Lung (tissue), 12 donors: ENCODE results near the gene LDLRAD4. TPM values are rescaled to one million over a fixed set of nuclear protein-coding genes. Genes with fewer than 3 reads are reported as not detected.

Source experiments
- ATAC-seq: fragments of 200-7000 bp; cut with Tn5 transposase; one replicate; pipeline ENCODE4 v1.9.1; 2020; ENCODE audit warnings: moderate number of reproducible peaks; ENCODE audit not compliant: insufficient read depth, low FRiP score
- DNase-seq, 3 donors: peaks; one replicate each; pipeline ENCODE4 v3.0.0-alpha.2; 2013 to 2017
- H3K27ac ChIP-seq, 2 donors: one replicate each; pipeline ENCODE4 v1.5.1; 2013; ENCODE audit warnings: mild to moderate bottlenecking in 2 of 2, moderate library complexity in 2 of 2, control low read depth in 1 of 2, inconsistent platforms in 1 of 2, low read depth in 1 of 2, low read length in 1 of 2
- H3K27me3 ChIP-seq, 3 donors: one replicate each; pipeline ENCODE4 v1.5.1; 2013; ENCODE audit warnings: low read length in 2 of 3; ENCODE audit not compliant: control insufficient read depth in 3 of 3, insufficient read depth in 3 of 3
- H3K36me3 ChIP-seq, 4 donors: one replicate each; pipeline ENCODE4 v1.5.1; 2013; ENCODE audit warnings: low read length in 4 of 4, mild to moderate bottlenecking in 1 of 4, moderate library complexity in 1 of 4; ENCODE audit not compliant: control insufficient read depth in 4 of 4, insufficient read depth in 4 of 4
- H3K4me1 ChIP-seq, 5 donors: one replicate each; pipeline ENCODE4 v1.5.1; 2013; ENCODE audit warnings: low read length in 5 of 5, mild to moderate bottlenecking in 2 of 5, moderate library complexity in 1 of 5; ENCODE audit not compliant: control insufficient read depth in 5 of 5, insufficient read depth in 5 of 5
- H3K4me3 ChIP-seq: one replicate; pipeline ENCODE4 v1.5.1; 2013; ENCODE audit warnings: mild to moderate bottlenecking, control low read depth, moderate library complexity
- H3K9ac ChIP-seq, 2 donors: one replicate each; pipeline ENCODE4 v1.5.1; 2013; ENCODE audit warnings: low read length in 2 of 2, control low read depth in 1 of 2; ENCODE audit not compliant: insufficient read depth in 1 of 2
- H3K9me3 ChIP-seq, 4 donors: one replicate each; pipeline ENCODE4 v1.5.1; 2013; ENCODE audit warnings: low read length in 3 of 4, mild to moderate bottlenecking in 1 of 4, moderate library complexity in 1 of 4; ENCODE audit not compliant: control insufficient read depth in 4 of 4, insufficient read depth in 3 of 4
- WGBS, 2 donors: extraction: QIAGEN DNeasy Blood & Tissue Kit; methylation state at CpG; one replicate each; pipeline ENCODE4 v1.1.7; 2013; 5-methylcytosine and 5-hydroxymethylcytosine counted together
- polyA plus RNA-seq, 2 donors: library from polyadenylated mRNA; stranded (reverse); fragments of 200-250 nt; gene quantifications; one replicate each; pipeline ENCODE4 v1.2.1, GENCODE V29; 2013
- total RNA-seq, 2 donors: library from RNA; depleted of rRNA in 1 of 2; stranded (reverse); fragments of >200 nt in 1 of 2; gene quantifications; one replicate each; pipeline ENCODE4 v1.2.1, GENCODE V29; 2014 to 2021
- TF ChIP-seq, protein P1 (sequence below): IDR thresholded peaks from 2 replicates; pipeline ENCODE4 v1.5.1; 2012; ENCODE audit warnings: mild to moderate bottlenecking; ENCODE audit errors: control extremely low read depth, extremely low read depth
- donor health status: control.
- donor health status: control.
- donor health status: Bipolar disorder and iron deficiency.
- donor health status: healthy.
- donor health status: DM: yes; HTN: yes; CAD: no.

The LDLRAD4 gene
- total and polyA plus RNA-seq, 4 donors: 3.2 to 62.4 (median 19.9) TPM

DNA sequence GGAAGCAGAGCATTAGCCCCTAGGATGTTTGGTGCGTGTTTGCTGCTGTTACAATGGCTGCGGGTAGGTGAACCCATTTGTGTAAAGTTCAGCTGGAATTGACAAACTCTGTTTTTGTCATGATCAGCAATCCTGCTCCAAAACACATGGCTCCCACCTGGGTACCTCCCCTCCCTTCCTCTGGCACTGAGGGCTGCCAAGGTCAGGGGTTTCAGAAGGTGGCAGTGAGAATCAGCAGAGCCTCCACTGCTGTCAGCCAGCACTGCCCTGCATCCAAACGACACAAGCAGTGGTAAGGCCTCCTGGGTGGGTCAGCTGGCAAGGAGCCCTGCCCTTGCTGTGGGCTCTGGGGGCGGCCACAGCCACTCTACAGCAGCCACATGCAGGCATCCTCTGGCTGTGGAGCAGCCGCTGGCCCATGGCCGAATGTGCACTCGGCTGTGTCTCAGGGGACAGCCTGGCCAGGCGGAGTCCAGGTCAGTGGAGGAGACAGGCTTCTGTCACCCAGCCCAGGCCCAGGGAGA, 32.8 kb upstream of the LDLRAD4 start:
- TF ChIP-seq, protein P1, sequence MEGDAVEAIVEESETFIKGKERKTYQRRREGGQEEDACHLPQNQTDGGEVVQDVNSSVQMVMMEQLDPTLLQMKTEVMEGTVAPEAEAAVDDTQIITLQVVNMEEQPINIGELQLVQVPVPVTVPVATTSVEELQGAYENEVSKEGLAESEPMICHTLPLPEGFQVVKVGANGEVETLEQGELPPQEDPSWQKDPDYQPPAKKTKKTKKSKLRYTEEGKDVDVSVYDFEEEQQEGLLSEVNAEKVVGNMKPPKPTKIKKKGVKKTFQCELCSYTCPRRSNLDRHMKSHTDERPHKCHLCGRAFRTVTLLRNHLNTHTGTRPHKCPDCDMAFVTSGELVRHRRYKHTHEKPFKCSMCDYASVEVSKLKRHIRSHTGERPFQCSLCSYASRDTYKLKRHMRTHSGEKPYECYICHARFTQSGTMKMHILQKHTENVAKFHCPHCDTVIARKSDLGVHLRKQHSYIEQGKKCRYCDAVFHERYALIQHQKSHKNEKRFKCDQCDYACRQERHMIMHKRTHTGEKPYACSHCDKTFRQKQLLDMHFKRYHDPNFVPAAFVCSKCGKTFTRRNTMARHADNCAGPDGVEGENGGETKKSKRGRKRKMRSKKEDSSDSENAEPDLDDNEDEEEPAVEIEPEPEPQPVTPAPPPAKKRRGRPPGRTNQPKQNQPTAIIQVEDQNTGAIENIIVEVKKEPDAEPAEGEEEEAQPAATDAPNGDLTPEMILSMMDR: no peak
- Histone ChIP-seq H3K9ac (no peak overlapping the region), H3K4me3 (no peak overlapping the region), H3K36me3 (no peaks in the 10 kb centered on the region), H3K27ac (no peak overlapping the region), H3K4me1 (peaks cover 0 to 9% (median 2%) of the 10 kb centered on the region in 5 donors), H3K9me3 (peaks cover 0 to 2% (median 0%) of the 10 kb centered on the region in 4 donors), H3K27me3 (no peaks in the 10 kb centered on the region)
- no peak for ATAC-seq
- WGBS, 2 donors: 89 to 95% methylated on average over 8 of the region's 8 CpGs
- DNase-seq: no peak

DNA sequence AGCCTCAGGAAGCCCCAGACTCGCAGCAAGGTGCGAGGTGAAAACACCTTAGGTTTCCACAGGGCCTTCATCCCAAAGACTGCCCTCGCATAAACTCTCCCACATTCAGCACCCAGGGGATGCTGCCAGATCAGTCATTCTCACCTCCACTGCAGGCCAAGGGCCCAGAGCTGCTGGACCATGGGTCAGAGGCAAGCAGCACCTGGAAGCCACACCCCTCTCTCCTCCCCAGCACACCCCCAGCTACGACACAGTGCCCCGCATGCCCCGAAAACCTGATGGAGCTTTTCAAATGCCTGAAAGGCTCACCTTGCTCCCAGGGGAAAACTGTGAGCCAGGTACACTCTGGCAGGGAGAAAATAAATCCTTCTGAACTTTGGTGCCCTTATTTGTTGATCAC, 31.9 kb upstream of the LDLRAD4 start:
- Histone ChIP-seq H3K4me1 (peaks cover 0 to 12% (median 6%) of the 10 kb centered on the region in 5 donors), H3K27me3 (no peaks in the 10 kb centered on the region), H3K27ac (no peak overlapping the region), H3K9ac (no peak overlapping the region), H3K9me3 (peaks cover 0 to 2% (median 0%) of the 10 kb centered on the region in 4 donors), H3K4me3 (no peak overlapping the region), H3K36me3 (no peaks in the 10 kb centered on the region)
- TF ChIP-seq, protein P1: no peak
- no peak for DNase-seq
- ATAC-seq: no peak
- 78 to 81% methylated on average over 5 to 6 of the region's 6 CpGs for WGBS, 2 donors

DNA sequence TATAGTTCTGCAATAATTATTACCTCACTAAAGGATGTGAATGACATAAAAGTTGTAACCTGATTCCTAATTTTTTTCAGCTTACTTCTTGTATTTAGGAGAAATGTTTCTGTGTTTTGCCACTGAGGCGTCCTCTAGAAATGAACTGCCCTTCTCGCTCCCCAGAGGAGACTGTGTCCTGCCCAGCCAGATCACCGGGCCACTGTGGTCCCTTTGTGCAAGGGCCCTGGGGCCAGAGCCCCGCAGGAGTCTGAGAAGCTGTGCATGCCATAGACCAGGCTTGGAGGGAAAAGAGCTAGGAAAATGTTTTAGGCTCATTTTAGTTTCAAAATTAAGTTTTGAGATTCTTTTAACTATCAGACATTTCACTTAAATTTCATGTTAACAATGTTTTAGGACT, 31.1 kb upstream of the LDLRAD4 start:
- Histone ChIP-seq H3K9ac (no peak overlapping the region), H3K9me3 (peaks cover 0 to 2% (median 0%) of the 10 kb centered on the region in 4 donors), H3K27me3 (no peaks in the 10 kb centered on the region), H3K36me3 (no peaks in the 10 kb centered on the region), H3K4me3 (no peak overlapping the region), H3K4me1 (peaks cover 0 to 14% (median 6%) of the 10 kb centered on the region in 5 donors), H3K27ac (no peak overlapping the region)
- 95 to 96% methylated on average over 4 of the region's 4 CpGs for WGBS, 2 donors
- no peak for ATAC-seq
- TF ChIP-seq, protein P1: no peak
- DNase-seq: no peak

DNA sequence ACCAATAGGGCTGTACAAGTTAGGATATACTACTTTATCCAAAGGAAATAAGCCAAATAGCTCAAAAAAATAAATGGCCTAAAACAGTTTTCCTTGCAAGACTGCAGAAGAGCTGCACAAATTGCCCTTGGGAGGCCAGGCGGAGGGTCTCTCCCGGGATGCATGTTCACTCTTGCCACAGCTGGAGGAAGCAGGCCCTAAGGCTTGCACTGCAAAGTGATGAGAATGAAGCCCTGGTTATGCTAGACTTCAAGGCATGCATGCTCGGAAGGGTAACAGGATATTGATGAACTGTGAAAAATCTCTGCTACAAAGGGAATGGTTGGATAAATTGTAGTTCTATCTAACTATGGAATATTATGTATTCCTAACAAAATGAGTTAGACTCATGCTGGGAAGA, 27.5 kb upstream of the LDLRAD4 start:
- Histone ChIP-seq H3K9ac (no peak overlapping the region), H3K36me3 (no peaks in the 10 kb centered on the region), H3K4me3 (no peak overlapping the region), H3K27me3 (no peaks in the 10 kb centered on the region), H3K27ac (no peak overlapping the region), H3K4me1 (peaks cover 0 to 14% (median 4%) of the 10 kb centered on the region in 5 donors), H3K9me3 (peaks cover 0 to 5% (median under 1%) of the 10 kb centered on the region in 4 donors)
- WGBS, 2 donors: 51 to 77% methylated on average over 3 of the region's 3 CpGs
- ATAC-seq: no peak
- TF ChIP-seq, protein P1: no peak
- DNase-seq: peak; percentile 49 to 68 (median 61)
